ENCODE results near the gene FBXL7. TPM values are rescaled to one million over a fixed set of nuclear protein-coding genes. Genes with fewer than 3 reads are reported as not detected.

FBXL7 gene
- total RNA-seq, 1 experiment from 2014 or later: not detected

DNA sequence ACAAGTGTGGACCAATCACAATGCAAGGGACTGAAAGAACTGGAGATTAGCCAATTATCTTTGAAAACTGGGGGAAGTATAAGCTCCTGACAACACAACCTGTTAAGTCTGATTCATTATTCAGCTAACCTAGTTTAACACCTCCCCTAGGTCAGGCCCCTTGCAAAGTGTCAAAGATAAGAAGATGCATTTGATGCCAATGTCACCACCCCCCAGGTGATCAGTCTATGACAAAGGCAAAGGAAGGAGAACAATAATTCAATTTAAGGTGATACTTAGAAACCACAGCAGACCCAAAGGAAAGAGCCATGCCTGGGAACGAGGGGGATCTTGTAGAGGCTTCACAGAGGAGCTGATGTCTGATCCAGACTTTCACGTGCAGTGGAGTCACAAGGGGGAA lies 137.9 kb downstream of the FBXL7 start:
- H3K79me2 ChIP-seq (ENCODE audit: low read depth): no peaks in the 10 kb centered on the region
- no peak overlapping the region for H2AFZ ChIP-seq
- no peak overlapping the region for H3K27ac ChIP-seq
- TF ChIP-seq, protein P1, sequence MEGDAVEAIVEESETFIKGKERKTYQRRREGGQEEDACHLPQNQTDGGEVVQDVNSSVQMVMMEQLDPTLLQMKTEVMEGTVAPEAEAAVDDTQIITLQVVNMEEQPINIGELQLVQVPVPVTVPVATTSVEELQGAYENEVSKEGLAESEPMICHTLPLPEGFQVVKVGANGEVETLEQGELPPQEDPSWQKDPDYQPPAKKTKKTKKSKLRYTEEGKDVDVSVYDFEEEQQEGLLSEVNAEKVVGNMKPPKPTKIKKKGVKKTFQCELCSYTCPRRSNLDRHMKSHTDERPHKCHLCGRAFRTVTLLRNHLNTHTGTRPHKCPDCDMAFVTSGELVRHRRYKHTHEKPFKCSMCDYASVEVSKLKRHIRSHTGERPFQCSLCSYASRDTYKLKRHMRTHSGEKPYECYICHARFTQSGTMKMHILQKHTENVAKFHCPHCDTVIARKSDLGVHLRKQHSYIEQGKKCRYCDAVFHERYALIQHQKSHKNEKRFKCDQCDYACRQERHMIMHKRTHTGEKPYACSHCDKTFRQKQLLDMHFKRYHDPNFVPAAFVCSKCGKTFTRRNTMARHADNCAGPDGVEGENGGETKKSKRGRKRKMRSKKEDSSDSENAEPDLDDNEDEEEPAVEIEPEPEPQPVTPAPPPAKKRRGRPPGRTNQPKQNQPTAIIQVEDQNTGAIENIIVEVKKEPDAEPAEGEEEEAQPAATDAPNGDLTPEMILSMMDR (conservative IDR thresholded peaks at IDR 0.05): no peak
- TF ChIP-seq EZH2 (IDR thresholded peaks at IDR 0.05; ENCODE audit: low read depth): no peak
- BruUV-seq (replicated peaks): no TSS peak
- H3K4me2 ChIP-seq: no peak overlapping the region
- no peaks in the 10 kb centered on the region for H3F3A ChIP-seq (ENCODE audit: insufficient read depth, low read depth)
- POLR2A ChIA-PET (ENCODE audit: unreplicated experiment): no interaction called here
- no peaks in the 10 kb centered on the region for H4K20me1 ChIP-seq (ENCODE audit: insufficient read depth)
- no peaks in the 10 kb centered on the region for H3K9me2 ChIP-seq (ENCODE audit: insufficient read depth)
- no peaks in the 10 kb centered on the region for H3K36me3 ChIP-seq (ENCODE audit: low read depth)
- no peaks in the 10 kb centered on the region for H3K4me1 ChIP-seq (replicated peaks; ENCODE audit: insufficient read depth)
- DNase-seq: no peak
- no peaks in the 10 kb centered on the region for H3K9me3 ChIP-seq (ENCODE audit: insufficient read depth, low read depth)
- H3K27me3 ChIP-seq (ENCODE audit: insufficient read depth, low read depth): no peaks in the 10 kb centered on the region
- intact Hi-C loops (cut with micrococcal nuclease; ENCODE audit: unreplicated experiment): no loop called here
- CTCF ChIA-PET: no interaction called here
- H3K4me3 ChIP-seq: no peak overlapping the region

DNA sequence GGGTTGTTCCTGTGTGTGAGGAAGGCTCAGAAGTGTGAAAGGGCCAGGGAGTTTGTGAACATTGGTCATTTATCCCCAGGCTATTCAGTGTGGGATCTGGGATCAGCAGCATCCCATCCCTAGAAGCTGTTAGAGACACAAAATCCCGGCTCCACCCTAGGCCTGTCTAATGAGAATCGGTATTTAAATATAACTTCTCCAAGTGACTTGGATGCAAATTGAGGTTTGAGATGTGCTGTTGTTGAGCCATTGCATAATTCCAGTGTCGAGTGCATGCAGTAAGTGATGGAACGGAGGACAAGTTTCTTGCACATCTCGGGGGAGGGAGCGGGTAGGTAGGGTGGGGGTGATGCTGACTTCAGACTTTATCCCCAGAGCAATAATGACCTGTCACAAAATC lies 138.3 kb downstream of the FBXL7 start:
- Histone ChIP-seq H3K4me1 (replicated peaks; ENCODE audit: insufficient read depth) (no peaks in the 10 kb centered on the region), H3K27me3 (ENCODE audit: insufficient read depth, low read depth) (no peaks in the 10 kb centered on the region), H3K27ac (no peak overlapping the region), H3K9me3 (ENCODE audit: insufficient read depth, low read depth) (no peaks in the 10 kb centered on the region), H3F3A (ENCODE audit: insufficient read depth, low read depth) (no peaks in the 10 kb centered on the region), H3K36me3 (ENCODE audit: low read depth) (no peaks in the 10 kb centered on the region), H3K79me2 (ENCODE audit: low read depth) (no peaks in the 10 kb centered on the region), H2AFZ (no peak overlapping the region), H3K9me2 (ENCODE audit: insufficient read depth) (no peaks in the 10 kb centered on the region), H3K4me2 (no peak overlapping the region), H4K20me1 (ENCODE audit: insufficient read depth) (no peaks in the 10 kb centered on the region), H3K4me3 (no peak overlapping the region)
- CTCF ChIA-PET: no interaction called here
- intact Hi-C loops (cut with micrococcal nuclease; ENCODE audit: unreplicated experiment): no loop called here
- no peak for TF ChIP-seq EZH2 (IDR thresholded peaks at IDR 0.05; ENCODE audit: low read depth)
- TF ChIP-seq, protein P1 (conservative IDR thresholded peaks at IDR 0.05): no peak
- POLR2A ChIA-PET (ENCODE audit: unreplicated experiment): no interaction called here
- no TSS peak for BruUV-seq (replicated peaks)
- DNase-seq: no peak

DNA sequence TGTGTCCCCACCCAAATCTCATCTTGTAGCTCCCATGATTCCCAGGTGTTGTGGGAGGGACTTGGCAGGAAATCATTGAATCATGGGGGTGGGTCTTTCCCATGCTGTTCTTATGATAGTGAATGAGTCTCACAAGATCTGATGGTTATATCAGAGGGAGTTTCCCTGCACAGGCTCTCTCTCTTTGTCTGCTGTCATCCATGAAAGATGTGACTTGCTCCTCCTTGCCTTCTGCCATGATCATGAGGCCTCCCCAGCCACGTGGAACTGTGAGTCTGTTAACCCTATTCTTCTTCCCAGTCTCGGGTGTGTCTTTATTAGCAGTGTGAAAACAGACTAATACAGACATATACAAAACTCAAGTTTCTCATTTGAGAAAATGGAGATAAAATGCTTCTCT lies 139.3 kb downstream of the FBXL7 start:
- BruUV-seq (replicated peaks): no TSS peak
- CTCF ChIA-PET: no interaction called here

More for the DNA sequence above, 139.3 kb downstream of the FBXL7 start:
- no peak for TF ChIP-seq EZH2 (IDR thresholded peaks at IDR 0.05; ENCODE audit: low read depth)
- TF ChIP-seq, protein P1 (conservative IDR thresholded peaks at IDR 0.05): no peak
- no peaks in the 10 kb centered on the region for H3K79me2 ChIP-seq (ENCODE audit: low read depth)
- no peaks in the 10 kb centered on the region for H3K9me2 ChIP-seq (ENCODE audit: insufficient read depth)
- POLR2A ChIA-PET (ENCODE audit: unreplicated experiment): no interaction called here
- H3K4me2 ChIP-seq: no peak overlapping the region
- no peak overlapping the region for H3K4me3 ChIP-seq
- no peak for DNase-seq
- no peaks in the 10 kb centered on the region for H4K20me1 ChIP-seq (ENCODE audit: insufficient read depth)
- H3K27me3 ChIP-seq (ENCODE audit: insufficient read depth, low read depth): no peaks in the 10 kb centered on the region
- H3F3A ChIP-seq (ENCODE audit: insufficient read depth, low read depth): no peaks in the 10 kb centered on the region
- no peak overlapping the region for H3K27ac ChIP-seq
- intact Hi-C loops (cut with micrococcal nuclease; ENCODE audit: unreplicated experiment): no loop called here
- no peaks in the 10 kb centered on the region for H3K9me3 ChIP-seq (ENCODE audit: insufficient read depth, low read depth)
- H2AFZ ChIP-seq: no peak overlapping the region
- H3K36me3 ChIP-seq (ENCODE audit: low read depth): no peaks in the 10 kb centered on the region
- H3K4me1 ChIP-seq (replicated peaks; ENCODE audit: insufficient read depth): no peaks in the 10 kb centered on the region
